Measurements from ENCODE around the gene SLC39A2. TPM values are rescaled to one million over a fixed set of nuclear protein-coding genes. Genes with fewer than 3 reads are reported as not detected.
"Not testable (repeated sequence)": the region's sequence is repeated elsewhere in the genome, so short reads cannot be mapped to it uniquely, and the experiment has no call there.

SLC39A2 gene, protein sequence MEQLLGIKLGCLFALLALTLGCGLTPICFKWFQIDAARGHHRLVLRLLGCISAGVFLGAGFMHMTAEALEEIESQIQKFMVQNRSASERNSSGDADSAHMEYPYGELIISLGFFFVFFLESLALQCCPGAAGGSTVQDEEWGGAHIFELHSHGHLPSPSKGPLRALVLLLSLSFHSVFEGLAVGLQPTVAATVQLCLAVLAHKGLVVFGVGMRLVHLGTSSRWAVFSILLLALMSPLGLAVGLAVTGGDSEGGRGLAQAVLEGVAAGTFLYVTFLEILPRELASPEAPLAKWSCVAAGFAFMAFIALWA
- under 1 TPM in 1 of 3 donors, not detected in 2; 0.53 TPM for total RNA-seq

DNA sequence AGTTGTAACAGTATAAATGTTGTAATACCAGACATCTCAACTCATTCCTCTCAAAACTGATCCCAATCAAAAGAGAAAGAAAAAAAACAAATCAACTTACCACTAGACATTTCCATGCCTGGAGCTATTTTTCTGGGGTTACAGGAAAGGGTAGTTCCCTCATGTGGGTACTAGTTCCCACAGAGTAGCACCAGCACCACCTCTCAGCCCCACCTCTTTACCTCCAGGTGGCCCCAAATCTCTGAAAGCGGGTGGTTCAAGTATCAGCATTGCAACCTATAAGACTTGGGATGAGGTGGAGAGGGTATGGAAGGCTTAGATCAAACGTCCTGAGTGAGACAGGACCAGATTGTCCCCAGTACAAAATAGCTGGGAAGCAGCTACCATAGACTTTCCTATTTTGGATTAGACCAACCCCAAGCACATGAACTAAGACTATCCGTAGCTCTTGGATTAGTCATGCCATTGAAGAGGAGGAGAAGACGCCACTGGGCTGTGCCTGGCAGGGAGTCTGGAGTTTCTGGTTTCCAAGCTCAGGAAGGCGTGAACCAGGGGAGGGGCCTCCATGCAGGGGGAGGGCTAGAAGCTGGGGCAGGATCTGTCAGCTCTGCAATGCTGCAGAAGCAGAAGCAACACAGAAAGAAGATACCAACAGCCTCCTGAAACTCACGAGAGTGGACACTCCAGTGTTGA, at the start of gene SLC39A2:
SLC39A2 (plus strand) TSS at position 620 of the 693 bp plus-strand sequence. CDS start 154 bp downstream, outside the sequence.
- Mint-ChIP-seq H3K4me1 (ENCODE audit: low read depth) (peaks cover 12% of the 10 kb centered on the region), H3K36me3 (ENCODE audit: insufficient read depth) (peaks cover 26% of the 10 kb centered on the region), H3K9me3 (no peaks in the 10 kb centered on the region), H3K4me3 (no peak within 1 kb of the TSS), H3K27me3 (ENCODE audit: low read depth) (no peaks in the 10 kb centered on the region)
- ATAC-seq = no peak
- DNase-seq = no peak

DNA sequence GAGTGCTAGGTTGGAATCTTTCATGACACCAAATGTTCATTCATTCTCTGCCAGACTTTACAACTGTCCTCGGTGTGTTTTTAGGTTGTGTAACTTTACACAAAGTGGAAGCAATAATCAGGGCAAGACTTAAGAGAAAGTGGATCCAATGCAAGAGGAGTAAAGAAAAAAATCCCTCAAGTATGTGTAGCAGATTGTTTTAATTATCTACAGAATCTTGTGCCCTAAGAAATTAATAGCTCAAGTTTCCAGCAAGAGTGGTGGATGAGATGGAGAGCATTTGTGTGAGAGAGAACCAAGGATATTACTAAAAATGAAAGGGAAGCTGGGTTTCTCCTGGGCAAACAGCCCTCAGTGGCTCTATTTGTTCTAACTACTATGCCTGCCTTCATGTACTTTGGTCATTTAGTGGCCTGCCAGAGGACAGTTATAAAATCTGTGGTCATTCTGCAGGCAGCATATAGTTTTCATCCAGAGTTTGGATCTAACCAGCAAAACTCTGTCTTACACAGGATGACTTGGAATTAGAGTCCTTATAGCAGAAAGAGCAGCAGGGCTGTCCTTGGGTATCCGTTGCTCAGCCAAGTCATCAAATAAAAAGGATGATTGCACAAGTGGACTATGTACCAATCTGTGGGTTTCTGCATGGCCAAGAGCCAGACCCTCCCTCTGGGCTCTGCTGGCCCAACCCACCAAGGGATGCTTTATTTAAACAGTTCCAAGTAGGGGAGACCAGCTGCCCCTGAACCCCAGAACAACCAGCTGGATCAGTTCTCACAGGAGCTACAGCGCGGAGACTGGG, 44.2 kb upstream of the SLC39A2 start, which contains the start of gene RNASE2:
RNASE2 (plus strand) TSS at position 752 of the 802 bp plus-strand sequence. CDS start 285 bp downstream, outside the sequence.
- H3K9me3 Mint-ChIP-seq, H3K4me3 Mint-ChIP-seq: not testable (repeated sequence)
- H3K27me3 Mint-ChIP-seq (ENCODE audit: low read depth) = peaks cover 18% of the 10 kb centered on the region

DNA sequence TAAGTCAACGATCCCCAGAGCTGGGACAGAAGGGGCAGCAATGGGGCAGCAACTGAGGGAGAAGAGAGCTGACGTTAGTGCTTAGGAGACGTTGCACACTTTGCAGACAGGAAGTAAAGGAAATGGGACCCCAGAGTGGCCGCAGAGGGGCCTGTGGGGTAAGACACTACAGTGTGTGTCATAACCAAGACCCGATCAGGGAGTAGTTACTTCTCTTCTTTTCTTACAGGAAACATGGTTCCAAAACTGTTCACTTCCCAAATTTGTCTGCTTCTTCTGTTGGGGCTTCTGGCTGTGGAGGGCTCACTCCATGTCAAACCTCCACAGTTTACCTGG, 43.6 kb upstream of the SLC39A2 start:
- H3K4me3 Mint-ChIP-seq; ATAC-seq; DNase-seq; H3K9me3 Mint-ChIP-seq; H3K36me3 Mint-ChIP-seq (ENCODE audit: insufficient read depth): not testable (repeated sequence)
- H3K4me1 Mint-ChIP-seq (ENCODE audit: low read depth) = peaks cover 13% of the 10 kb centered on the region
- H3K27me3 Mint-ChIP-seq (ENCODE audit: low read depth) = peaks cover 17% of the 10 kb centered on the region

More for the DNA sequence above, 44.2 kb upstream of the SLC39A2 start, which contains the start of gene RNASE2:
- not testable (repeated sequence) for DNase-seq; ATAC-seq; H3K36me3 Mint-ChIP-seq (ENCODE audit: insufficient read depth)
- peaks cover 10% of the 10 kb centered on the region for H3K4me1 Mint-ChIP-seq (ENCODE audit: low read depth)

DNA sequence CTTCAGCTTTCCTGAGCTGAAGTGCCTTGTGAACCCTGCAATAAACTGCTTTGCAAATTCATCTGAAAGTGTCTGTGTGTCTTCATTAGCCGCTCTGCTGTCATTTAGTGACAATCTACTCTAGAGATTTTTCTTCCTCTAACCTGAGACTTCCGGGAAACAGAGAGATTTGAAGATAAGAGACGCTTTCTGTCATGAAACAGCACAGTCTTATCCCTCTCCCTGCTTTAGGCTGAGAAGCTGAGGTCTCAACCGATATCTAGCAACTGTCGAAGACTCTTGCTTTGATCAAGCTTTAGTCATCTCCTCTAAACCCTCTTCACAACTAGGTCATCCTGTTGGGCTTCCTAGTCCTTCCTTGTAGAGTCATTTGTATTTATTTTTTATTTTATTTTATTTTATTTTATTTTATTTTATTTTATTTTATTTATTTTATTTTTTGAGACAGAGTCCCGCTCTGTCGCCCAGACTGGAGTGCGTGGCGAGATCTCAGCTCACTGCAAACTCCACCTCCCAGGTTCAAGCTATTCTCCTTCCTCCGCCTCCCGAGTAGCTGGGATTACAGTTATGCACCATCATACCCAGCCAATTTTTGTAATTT, 42.6 kb upstream of the SLC39A2 start:
- Mint-ChIP-seq H3K4me3 (no peak overlapping the region), H3K4me1 (ENCODE audit: low read depth) (peaks cover 19% of the 10 kb centered on the region), H3K36me3 (ENCODE audit: insufficient read depth) (no peaks in the 10 kb centered on the region), H3K9me3 (no peaks in the 10 kb centered on the region), H3K27me3 (ENCODE audit: low read depth) (peaks cover 19% of the 10 kb centered on the region)
- no peak for DNase-seq
- no peak for ATAC-seq

DNA sequence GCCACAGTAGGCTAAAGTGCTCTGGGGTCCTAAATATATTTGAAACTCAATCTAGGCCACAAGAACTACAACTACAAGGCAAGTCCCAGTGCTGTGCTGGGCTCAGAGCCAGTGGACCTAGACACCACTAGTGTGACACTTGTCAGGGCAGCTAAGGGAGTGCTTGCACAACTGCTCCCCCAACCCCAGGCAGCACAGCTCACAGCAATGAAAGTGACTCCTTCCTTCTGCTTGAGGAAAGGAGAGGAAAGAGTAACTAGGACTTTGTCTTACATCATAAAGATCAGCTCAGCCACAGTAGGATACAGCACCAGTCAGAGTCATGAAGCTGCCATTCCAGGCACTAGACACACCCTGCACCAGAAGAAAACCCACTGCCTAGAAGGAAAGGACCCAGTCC, 40.1 kb upstream of the SLC39A2 start:
- ATAC-seq; H3K4me3 Mint-ChIP-seq; DNase-seq; H3K9me3 Mint-ChIP-seq; H3K36me3 Mint-ChIP-seq (ENCODE audit: insufficient read depth): not testable (repeated sequence)
- peaks cover 20% of the 10 kb centered on the region for H3K27me3 Mint-ChIP-seq (ENCODE audit: low read depth)
- H3K4me1 Mint-ChIP-seq (ENCODE audit: low read depth) = peaks cover 23% of the 10 kb centered on the region

DNA sequence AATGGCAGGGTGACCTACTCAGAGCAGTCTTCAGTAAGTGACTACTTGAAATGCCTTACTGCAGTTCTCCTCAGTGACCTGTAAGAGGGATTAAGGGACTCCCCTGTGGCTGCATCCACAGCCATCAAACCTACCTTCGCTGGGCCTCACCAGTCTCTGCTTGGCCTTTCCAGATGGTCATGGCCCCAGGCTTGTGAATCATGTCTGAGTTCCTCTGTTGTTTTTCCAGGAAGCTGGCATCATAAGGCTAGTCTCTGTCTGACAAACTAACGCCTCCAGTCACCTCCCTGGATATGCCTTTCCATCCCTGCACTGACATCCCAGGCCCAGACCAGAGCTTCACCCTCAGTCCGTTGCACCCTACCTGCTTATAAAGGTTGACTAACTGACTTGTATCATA, 29.8 kb upstream of the SLC39A2 start:
- H3K27me3 Mint-ChIP-seq (ENCODE audit: low read depth) = peaks cover 57% of the 10 kb centered on the region
- no peaks in the 10 kb centered on the region for H3K9me3 Mint-ChIP-seq
- H3K4me3 Mint-ChIP-seq = no peak overlapping the region
- DNase-seq (no peak), ATAC-seq (no peak)
- peaks cover 9% of the 10 kb centered on the region for H3K4me1 Mint-ChIP-seq (ENCODE audit: low read depth)
- H3K36me3 Mint-ChIP-seq (ENCODE audit: insufficient read depth) = no peaks in the 10 kb centered on the region

DNA sequence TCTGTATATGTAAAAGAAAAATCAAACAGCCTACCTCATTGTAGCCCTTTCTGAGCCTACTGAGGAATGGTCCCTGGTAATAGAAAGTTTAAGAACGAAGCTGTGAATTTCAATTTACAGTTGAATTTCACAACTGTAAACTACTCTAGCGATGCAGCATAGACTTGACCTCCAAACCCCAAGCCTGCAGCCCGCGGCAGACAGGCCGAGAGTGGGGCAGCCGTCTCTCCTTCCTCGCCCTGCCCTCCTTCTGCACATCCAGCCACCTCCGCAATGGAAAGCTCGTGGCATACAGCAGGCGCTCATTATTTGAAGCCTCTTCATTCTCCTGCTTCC, 28.5 kb upstream of the SLC39A2 start:
- Mint-ChIP-seq H3K9me3 (no peaks in the 10 kb centered on the region), H3K4me1 (ENCODE audit: low read depth) (peaks cover 9% of the 10 kb centered on the region), H3K4me3 (peak overlapping the region; percentile 88), H3K27me3 (ENCODE audit: low read depth) (peaks cover 49% of the 10 kb centered on the region), H3K36me3 (ENCODE audit: insufficient read depth) (no peaks in the 10 kb centered on the region)
- no peak for DNase-seq
- peak; percentile 4 to 7 for ATAC-seq

DNA sequence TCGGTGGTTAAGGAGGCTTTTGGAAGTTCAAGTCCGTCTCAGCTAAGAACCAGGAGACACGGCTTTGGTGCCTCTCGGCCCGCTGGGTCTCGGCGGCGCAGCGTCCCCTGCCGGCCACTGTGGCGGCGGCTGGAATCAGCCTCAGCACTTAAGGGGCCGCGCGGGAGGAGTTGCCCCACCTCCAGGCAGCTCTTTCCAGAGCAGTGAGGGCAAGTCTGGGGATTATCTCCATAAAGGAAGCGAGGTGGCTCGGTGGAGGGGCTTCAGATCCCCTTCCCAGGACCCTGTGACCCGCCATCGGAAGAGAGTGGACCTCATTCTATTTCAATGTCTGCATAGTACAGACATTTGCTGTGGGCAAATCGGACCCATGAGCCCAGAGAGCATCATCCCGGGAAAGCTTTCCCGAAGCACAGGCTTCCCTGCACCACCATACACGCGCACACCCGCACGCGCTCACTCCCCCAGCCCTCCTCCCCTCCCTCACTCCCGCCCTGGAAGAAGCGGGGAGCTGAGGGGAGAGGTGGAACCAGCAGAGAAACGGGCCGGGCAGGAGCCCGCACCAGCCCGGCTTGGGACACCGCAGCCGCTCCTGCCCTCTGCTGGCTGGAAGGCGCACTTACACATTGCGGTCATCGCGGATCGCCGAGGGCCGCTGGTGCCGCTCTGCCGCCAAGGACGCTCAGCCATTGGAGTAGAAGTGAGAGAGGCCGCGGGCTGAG, 27.9 kb upstream of the SLC39A2 start:
- H3K9me3 Mint-ChIP-seq = no peaks in the 10 kb centered on the region
- ATAC-seq = peak; percentile 92 to 93
- peaks cover 9% of the 10 kb centered on the region for H3K4me1 Mint-ChIP-seq (ENCODE audit: low read depth)
- DNase-seq = peak; percentile 67
- peak overlapping the region; percentile 88 for H3K4me3 Mint-ChIP-seq
- H3K27me3 Mint-ChIP-seq (ENCODE audit: low read depth) = peaks cover 45% of the 10 kb centered on the region
- no peaks in the 10 kb centered on the region for H3K36me3 Mint-ChIP-seq (ENCODE audit: insufficient read depth)

DNA sequence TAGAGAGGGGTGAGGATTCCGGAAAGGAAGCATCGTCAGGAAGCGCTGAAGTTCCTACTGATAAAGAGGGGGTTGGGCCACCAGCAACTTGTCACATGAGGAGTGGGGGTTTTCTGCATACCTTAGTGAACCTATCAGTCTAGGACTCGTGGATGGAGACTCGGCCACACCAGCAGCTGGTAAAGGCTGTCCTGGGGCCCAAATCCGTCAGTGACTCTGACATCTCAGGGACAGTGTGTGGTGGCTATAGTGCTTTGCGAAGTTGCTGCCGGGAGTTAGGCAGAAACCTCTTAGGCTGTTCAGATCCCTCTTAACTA, 27.4 kb upstream of the SLC39A2 start:
- Mint-ChIP-seq H3K27me3 (ENCODE audit: low read depth) (peaks cover 43% of the 10 kb centered on the region), H3K4me3 (peak overlapping the region; percentile 88), H3K36me3 (ENCODE audit: insufficient read depth) (no peaks in the 10 kb centered on the region), H3K9me3 (no peaks in the 10 kb centered on the region), H3K4me1 (ENCODE audit: low read depth) (peaks cover 9% of the 10 kb centered on the region)
- no peak for DNase-seq
- no peak for ATAC-seq

DNA sequence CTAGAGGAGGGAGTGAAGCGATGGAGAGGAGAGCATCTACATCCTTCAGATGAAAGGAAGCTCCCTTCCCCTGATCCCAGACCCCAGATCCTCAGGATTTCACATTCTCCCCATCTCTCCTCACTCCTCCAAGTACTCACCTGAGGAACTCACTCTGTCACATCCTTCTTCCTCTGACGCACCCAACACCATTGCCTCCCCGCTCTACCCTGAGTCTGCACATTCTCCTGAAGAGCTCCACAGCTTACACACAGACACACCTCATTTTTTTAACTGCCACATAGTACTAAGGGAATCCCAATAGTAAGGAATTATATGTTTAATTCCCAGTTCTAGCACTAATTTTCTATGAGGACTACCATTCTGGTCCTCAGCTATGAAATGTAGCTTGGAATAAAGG, 25.6 kb upstream of the SLC39A2 start:
- no peak for ATAC-seq
- peaks cover 9% of the 10 kb centered on the region for H3K4me1 Mint-ChIP-seq (ENCODE audit: low read depth)

DNA sequence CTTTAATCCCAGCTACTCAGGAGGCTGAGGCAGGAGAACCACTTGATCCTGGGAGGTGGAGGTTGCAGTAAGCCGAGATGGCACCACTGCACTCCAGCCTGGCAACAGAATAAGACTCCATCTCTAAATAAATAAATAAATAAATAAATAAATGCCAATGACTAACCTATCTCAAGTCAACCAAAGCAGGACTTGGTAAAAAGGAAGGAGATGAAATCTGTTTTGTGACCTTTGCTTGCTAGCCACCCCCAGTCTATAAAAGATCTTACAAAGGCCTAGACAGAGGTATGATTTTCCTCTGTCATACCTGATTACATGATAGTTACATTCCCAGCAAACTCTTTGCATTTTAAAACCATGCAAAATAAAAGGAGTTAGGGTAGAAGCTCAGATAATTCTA, 22.8 kb upstream of the SLC39A2 start:
- Mint-ChIP-seq H3K4me1 (ENCODE audit: low read depth) (peaks cover 4% of the 10 kb centered on the region), H3K27me3 (ENCODE audit: low read depth) (peaks cover 22% of the 10 kb centered on the region), H3K9me3 (no peaks in the 10 kb centered on the region), H3K36me3 (ENCODE audit: insufficient read depth) (no peaks in the 10 kb centered on the region), H3K4me3 (no peak overlapping the region)
- DNase-seq (no peak), ATAC-seq (no peak)

More for the DNA sequence above, 25.6 kb upstream of the SLC39A2 start:
- no peak for DNase-seq
- Mint-ChIP-seq H3K4me3 (no peak overlapping the region), H3K36me3 (ENCODE audit: insufficient read depth) (no peaks in the 10 kb centered on the region), H3K9me3 (no peaks in the 10 kb centered on the region), H3K27me3 (ENCODE audit: low read depth) (peaks cover 25% of the 10 kb centered on the region)

DNA sequence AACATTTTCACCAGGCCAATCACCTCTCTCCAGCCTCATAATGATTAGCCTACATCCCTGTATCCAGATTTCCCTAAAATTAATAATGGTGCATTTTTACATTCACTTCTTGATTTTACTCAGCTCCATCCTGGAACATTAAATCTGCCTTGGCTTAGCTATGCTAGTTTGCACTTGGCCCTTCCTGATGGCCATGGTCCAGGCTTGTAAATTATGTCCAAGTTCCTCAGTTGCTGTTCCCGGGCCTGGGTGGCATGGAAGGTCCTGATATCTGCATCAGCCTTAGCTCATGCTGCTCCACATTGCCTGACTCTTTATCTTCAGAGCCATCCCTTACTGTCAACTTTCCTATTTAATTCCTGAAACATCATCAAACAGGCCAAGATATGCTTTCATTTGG, 20.4 kb upstream of the SLC39A2 start:
- ATAC-seq (no peak), DNase-seq (no peak)
- Mint-ChIP-seq H3K27me3 (ENCODE audit: low read depth) (peaks cover 11% of the 10 kb centered on the region), H3K4me1 (ENCODE audit: low read depth) (no peaks in the 10 kb centered on the region), H3K4me3 (no peak overlapping the region), H3K9me3 (no peaks in the 10 kb centered on the region), H3K36me3 (ENCODE audit: insufficient read depth) (no peaks in the 10 kb centered on the region)

DNA sequence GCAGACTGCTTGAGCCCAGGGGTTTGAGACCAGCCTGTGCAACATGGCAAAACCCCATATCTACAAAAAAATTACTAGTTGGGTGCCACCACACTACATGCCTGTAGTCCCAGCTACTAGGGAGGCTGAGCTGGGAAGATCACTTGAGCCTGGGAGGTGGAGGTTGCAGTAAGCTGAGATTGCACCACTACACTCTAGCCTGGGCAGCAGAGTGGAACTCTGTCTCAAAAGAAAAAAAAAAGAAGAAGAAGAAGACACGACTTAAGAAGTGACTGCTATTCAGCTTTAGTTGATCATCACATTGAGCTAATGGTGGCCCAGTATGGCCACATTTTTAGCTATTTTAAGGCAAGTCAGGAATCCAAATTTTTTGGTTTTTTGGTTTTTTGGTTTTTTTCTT, 18.2 kb upstream of the SLC39A2 start:
- Mint-ChIP-seq H3K9me3 (no peaks in the 10 kb centered on the region), H3K36me3 (ENCODE audit: insufficient read depth) (no peaks in the 10 kb centered on the region), H3K27me3 (ENCODE audit: low read depth) (peaks cover 17% of the 10 kb centered on the region), H3K4me1 (ENCODE audit: low read depth) (no peaks in the 10 kb centered on the region), H3K4me3 (no peak overlapping the region)
- no peak for ATAC-seq
- DNase-seq = no peak

Data from activated T-cell treated with anti-CD3 and anti-CD28 coated beads, Interleukin-2, amount 50 U/mL, for 4 hours (primary cell).